DLD1 (cell line): ENCODE data around the gene GABRR2.
"Not testable (repeated sequence)": the region's sequence is repeated elsewhere in the genome, so short reads cannot be mapped to it uniquely, and the experiment has no call there.

Experiments
- in situ Hi-C: cut with HindIII; loops from 2 replicates; pipeline ENCODE4 v1.10.0; 2017; ENCODE audit warnings: low sequenced_read_pairs

The GABRR2 gene

GRCh38 chr6:89260832-89261231 is 54.3 kb downstream of the GABRR2 start:
- in situ Hi-C loops: no loop called here

DNA sequence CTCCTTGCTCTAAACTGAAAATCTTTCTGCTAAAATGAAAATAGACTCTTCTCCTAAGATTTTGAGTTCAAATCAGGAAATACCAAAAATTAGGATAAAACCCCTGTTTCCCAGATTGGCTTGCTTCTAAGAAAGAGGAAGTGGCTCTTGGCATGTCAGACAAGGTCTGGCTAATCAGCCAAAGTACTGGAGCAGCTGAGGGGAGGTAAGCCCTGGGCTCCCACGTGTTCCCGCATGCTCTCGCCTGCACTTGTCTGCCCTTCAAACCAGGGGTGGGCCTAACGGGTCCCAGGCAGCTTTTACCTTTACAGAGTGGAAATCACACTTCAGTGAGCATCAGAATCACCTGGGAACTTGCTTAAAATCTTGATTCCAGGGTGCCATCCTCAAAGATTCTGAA is 54.8 kb downstream of the GABRR2 start:
- in situ Hi-C loops: no loop called here

- in situ Hi-C loops: no loop called here
Observed at GRCh38 chr6:89258912-89259311, 56.2 kb downstream of the GABRR2 start.

GRCh38 chr6:89257781-89258180 is 57.3 kb downstream of the GABRR2 start:
- in situ Hi-C loops: no loop called here

DNA sequence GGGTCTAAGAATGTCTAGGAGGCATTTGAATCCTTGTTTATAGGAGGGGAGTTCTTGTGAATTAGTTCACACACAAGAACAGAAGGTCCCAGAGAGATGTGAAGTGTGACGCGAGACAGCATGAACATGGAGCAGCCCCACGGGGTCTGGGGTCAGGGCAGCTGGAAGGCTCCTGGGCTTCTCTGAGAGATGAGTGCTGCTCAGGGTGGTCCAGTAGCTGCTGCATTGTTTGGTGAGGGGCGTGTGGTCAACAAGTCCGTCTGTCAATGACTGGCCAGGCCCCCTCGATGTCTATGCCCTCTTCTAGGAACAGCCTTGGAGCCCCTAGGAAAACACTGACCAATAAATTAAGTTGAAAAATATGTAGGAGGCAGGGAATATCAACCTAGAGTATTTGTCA is 57.8 kb downstream of the GABRR2 start:
- in situ Hi-C loops: no loop called here

GRCh38 chr6:89255417-89255816 is 59.7 kb downstream of the GABRR2 start:
- in situ Hi-C loops: no loop called here

DNA sequence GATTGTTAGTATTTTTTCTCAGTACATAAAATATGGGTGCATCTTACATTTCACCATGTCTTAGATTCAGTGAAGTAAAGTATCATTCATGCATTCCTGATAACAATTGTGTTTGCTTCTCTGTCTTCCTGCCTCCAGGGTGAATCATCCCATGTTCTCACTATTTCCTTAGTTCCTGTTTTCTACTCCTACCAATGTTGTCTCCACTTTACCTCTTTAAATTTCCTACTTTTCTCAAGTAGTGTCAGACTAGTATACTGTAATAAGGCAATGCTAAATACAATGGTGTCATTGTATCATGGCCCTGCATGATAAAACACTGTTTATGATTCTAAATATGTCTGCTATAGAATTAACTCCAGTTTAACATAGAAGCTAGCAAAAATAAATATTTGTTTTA is 60.5 kb downstream of the GABRR2 start:
- in situ Hi-C loops: no loop called here

DNA sequence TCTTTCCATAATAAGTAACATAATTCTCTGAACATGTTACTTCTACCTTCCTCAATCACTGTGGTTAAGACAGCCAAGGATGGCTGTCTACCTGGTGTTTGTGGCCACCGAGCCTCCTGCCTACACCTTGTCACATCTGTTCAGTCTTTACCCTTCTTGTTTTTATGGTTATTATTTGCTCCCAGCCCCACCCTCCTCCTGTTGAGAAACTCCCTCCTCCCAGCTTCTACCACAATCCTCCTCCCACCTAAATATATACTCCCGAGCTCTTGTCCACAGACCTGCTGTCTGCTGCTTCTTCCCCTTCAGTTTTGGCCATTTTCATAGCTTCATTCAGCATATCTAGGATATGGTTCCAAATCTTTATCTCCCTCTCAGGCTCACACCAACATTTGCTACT is 62.2 kb downstream of the GABRR2 start:
- in situ Hi-C loops: no loop called here

- in situ Hi-C loops: no loop called here
Observed at GRCh38 chr6:89251976-89252375, 63.1 kb downstream of the GABRR2 start.

DNA sequence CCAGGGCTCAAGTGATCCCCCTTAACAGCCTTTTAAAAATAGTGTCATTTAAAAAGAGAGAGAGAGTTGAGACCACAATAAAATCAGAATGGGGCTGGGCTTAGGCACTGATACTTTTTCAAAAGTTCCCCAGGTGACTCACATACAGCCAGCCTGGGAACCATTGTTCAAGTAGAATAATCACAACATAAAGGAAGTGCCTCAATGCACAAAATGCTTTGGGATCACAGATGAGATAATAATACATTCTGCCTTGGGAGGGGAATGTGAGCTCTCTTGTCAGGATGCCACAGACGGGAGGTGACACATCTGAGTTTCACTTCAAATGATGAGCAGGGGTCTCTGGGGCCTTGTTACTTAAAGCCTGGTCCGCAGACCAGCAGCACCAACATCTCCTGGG is 63.9 kb downstream of the GABRR2 start:
- in situ Hi-C loops: no loop called here

DNA sequence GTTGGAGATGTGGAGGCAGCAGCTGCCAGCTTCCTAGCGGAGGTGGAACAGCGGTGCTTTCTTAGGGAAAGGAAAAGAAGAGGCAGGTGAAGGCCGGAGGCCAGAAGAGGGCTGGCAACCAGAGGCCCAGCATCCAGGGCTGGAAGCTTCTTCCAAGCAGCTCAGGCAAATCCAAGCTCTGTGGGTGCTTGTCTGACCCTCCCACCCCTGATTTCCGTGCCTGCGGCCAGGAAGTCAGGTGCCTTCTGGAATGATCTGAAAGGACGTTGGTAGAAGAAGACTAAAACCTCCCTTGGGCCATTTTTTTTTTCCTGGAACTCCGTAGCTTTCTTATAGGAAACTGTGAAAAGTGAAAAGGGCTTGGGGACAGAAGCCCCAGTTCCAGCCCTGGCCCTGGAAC is 64.9 kb downstream of the GABRR2 start:
- in situ Hi-C loops: no loop called here

DNA sequence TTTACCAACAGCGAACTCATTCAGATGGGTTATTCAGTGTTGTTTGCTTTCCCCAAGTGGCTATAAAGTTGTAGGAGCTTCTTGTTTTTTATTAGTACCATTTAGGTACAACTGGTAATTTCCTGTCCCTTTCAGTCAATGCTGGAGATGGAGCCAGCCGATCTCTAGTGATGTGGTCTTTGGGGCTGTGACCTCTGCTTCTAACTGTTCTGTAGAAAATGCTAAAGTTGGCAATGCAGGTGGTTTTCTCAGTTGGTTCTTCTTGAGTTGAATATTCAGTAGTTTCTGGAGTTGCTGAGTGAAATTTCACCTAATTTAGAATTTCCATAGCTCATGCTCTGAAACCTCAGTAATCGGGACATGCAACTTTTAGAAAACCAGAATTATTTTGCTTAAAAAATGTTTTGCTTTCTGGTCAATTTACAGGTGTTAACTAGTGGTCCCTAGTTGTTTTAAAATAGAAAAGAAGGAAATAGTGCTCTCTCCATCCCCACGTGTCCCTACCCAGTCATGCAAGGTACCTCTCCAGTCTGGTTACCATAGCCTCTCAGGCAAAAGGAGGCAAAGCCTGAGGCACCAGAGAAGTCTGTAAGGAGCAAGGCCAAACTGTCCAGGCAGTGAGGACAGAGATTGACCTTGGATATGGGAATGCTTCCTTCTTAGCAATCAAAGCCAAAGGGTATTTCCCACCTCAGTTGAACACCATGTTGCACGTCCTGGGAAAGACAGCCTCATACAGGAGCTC is 70.7 kb downstream of the GABRR2 start:
- in situ Hi-C loops: loop anchor here (10.0 kb wide), 1 partner anchor 50 kb away; no protein-coding TSS in a partner anchor

DNA sequence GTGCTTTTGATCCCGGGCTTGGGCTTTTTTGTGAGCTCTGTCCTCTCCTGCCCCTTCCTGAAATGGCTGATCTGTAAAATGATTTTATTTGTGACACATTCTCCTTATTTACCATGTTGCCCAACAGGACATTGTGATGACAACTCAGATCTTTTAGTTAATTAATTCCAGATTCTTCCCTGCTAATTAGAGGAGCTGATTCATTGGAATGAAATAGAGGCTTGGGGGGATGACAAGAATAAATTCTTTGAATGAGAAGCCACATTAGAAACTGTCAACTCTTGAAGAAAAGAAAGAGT is 71.8 kb downstream of the GABRR2 start:
- in situ Hi-C loops: loop anchor here (10.0 kb wide), 1 partner anchor 48 kb away; no protein-coding TSS in a partner anchor

DNA sequence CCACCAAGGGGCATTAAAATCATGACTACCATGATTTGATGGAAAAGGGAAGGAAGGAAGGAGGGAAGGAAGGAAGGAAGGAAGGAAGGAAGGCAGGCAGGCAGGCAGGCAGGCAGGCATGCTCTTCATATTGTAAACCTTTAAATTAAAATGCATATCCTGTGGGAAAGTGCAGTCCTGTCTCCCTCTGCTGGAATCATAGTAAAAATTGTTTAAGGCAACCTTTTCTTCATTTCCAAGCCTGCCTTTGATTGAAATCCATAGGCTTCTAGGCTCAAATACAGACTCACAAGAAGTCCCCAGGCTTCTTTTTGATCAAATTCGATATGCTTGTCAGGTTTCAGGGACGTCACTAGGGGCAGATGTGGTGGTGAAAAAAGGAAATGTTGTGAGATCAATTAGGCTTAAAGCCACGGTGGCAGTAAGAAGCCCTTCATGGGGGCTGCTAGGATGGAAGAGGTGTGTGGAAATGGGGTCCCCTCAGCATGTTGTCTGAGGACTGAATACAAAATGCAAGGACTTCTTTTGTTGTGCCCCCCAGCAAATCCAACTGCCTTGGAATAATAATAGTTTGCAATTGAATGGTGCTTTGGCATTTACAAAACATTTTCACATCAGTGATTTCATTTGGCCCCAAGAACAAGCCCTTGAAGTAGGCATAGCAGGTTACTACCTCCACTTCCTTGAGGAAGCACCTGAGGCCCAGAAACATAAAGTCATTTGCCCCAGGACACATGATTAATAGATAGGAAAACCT is 72.3 kb downstream of the GABRR2 start:
- in situ Hi-C loops: loop anchor here (10.0 kb wide), 1 partner anchor 48 kb away; no protein-coding TSS in a partner anchor

DNA sequence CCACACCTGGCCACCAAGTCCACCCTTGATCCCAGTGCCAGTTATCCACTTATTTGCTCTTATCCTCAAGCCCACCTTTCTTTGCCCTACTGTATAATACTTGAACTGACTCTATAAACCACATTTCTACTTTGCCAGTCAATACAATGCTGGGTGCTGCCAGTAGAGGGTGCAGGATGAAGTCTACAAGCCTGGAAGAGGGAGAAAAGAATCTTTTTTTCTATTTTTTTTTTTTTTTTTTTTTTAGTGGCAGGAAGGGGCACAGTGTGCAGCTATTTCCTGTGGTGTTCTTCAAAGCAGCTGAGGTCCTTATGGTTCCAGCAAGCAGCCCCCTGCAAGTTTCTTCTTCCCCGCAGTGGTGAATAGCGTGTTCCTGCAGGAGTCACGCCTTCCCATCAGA is 75.8 kb downstream of the GABRR2 start:
- in situ Hi-C loops: no loop called here

GRCh38 chr6:89237158-89237557 is 77.9 kb downstream of the GABRR2 start:
- in situ Hi-C loops: no loop called here

GRCh38 chr6:89233605-89234004 is 81.5 kb downstream of the GABRR2 start:
- in situ Hi-C loops: not testable (repeated sequence)

GRCh38 chr6:89222712-89223039 is 92.4 kb downstream of the GABRR2 start:
- in situ Hi-C loops: no loop called here

DNA sequence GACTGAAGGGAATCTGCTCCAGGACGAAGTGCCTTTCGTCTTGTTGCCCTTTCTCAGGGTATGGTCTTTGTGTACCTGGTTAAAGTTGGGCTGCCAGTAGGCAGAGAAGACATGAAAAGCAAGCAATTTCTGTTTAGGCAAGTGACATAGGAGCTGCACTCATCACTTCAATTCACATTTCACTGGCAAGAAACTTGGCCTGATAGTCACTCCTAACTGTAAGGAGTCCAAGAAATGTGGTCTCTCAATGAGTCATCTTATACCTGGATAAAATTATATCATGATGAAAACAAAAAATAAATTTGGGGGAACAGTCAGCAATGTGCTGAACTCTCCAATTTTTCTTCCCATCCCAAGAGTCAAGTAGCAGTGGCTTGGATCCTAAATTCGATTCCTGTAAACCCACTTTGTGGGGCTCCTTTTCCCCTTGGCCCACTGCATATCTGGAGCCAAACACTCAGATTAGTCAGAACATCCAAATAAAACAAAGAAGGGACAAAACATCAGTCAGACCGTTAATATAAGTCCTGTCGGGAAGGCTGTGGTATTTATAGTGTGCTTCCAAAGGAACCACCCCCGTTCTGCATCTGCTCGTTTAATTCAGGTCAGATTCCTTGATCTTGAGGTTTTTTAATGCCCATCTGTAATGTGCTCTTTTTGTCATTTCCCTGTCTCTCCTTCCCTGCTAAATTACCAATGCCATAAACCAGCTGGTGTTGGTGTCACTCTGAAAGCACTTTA is 93.0 kb downstream of the GABRR2 start:
- in situ Hi-C loops: no loop called here

DNA sequence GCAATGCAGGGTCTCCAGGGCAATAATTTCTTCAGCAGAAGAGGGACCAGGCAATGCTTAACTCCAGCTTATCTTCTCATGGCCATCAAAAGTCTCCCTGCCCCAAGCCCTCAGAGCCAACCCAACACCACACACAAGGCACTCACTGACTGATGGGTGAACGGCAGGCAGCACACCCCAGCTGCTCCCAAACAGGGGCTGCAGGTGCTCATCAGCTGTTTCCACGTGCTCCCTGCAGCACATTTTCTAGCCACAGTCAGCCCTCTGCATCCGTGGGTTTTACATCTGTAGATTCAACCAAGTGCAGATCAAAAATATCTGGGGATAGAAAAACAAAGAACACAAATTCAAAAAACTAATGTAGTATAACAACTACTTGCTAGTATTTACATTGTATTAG is 94.0 kb downstream of the GABRR2 start:
- in situ Hi-C loops: no loop called here

- in situ Hi-C loops: no loop called here
Observed at GRCh38 chr6:89217299-89217910, 97.7 kb downstream of the GABRR2 start, which contains the start of gene GABRR1. TSS of gene GABRR1 (minus strand) at chr6:89217358. CDS start at chr6:89217322, 36 bp downstream.
